Mesendoderm (in vitro differentiated cells): ENCODE results near the gene DISC1.

Source experiments
- DNase-seq: peaks from one replicate; pipeline ENCODE4 v3.0.0; 2013
- H2AK5ac ChIP-seq: 2 replicates; pipeline ENCODE4 v1.6.1; 2013; ENCODE audit warnings: low read length, inconsistent platforms
- H2BK120ac ChIP-seq: 2 replicates; pipeline ENCODE4 v1.6.1; 2013; ENCODE audit warnings: low read depth, mild to moderate bottlenecking, low read length, moderate library complexity, mixed read lengths
- H2BK15ac ChIP-seq: replicated peaks from 2 replicates; pipeline ENCODE4 v1.6.1; 2013; ENCODE audit warnings: low read depth, mild to moderate bottlenecking, moderate library complexity
- H2BK5ac ChIP-seq: 2 replicates; pipeline ENCODE4 v1.6.1; 2013; ENCODE audit warnings: low read length, inconsistent platforms
- H3K18ac ChIP-seq: 2 replicates; pipeline ENCODE4 v1.6.1; 2013; ENCODE audit warnings: mild to moderate bottlenecking, low read length, mixed read lengths
- H3K23ac ChIP-seq: one replicate; pipeline ENCODE4 v1.6.1; 2013; ENCODE audit warnings: low read length
- H3K27ac ChIP-seq: 2 replicates; pipeline ENCODE4 v1.5.1; 2013; ENCODE audit warnings: low read depth, mild to moderate bottlenecking, inconsistent platforms, low read length, moderate library complexity
- H3K27me3 ChIP-seq: 2 replicates; pipeline ENCODE4 v1.6.1; 2013; ENCODE audit warnings: low read length, control low read depth, mild to moderate bottlenecking, inconsistent platforms; ENCODE audit not compliant: insufficient read depth, poor library complexity
- H3K36me3 ChIP-seq: 2 replicates; pipeline ENCODE4 v1.6.1; 2013; ENCODE audit warnings: low read length, inconsistent platforms; ENCODE audit not compliant: control insufficient read depth, insufficient read depth
- H3K4ac ChIP-seq: one replicate; pipeline ENCODE4 v1.6.1; 2013; ENCODE audit warnings: low read depth, mild to moderate bottlenecking, low read length, moderate library complexity
- H3K4me1 ChIP-seq: 2 replicates; pipeline ENCODE4 v1.6.1; 2013; ENCODE audit warnings: low read depth, low read length, inconsistent platforms; ENCODE audit not compliant: control insufficient read depth
- H3K4me2 ChIP-seq: 2 replicates; pipeline ENCODE4 v1.6.1; 2013; ENCODE audit warnings: low read length
- H3K4me3 ChIP-seq: 2 replicates; pipeline ENCODE4 v1.5.1; 2013; ENCODE audit warnings: mild to moderate bottlenecking, low read length
- H3K56ac ChIP-seq: one replicate; pipeline ENCODE4 v1.6.1; 2013; ENCODE audit warnings: low read length
- H3K79me1 ChIP-seq: 2 replicates; pipeline ENCODE4 v1.6.1; 2013; ENCODE audit warnings: low read length, inconsistent platforms
- H3K79me2 ChIP-seq: 2 replicates; pipeline ENCODE4 v1.6.1; 2013; ENCODE audit warnings: mild to moderate bottlenecking, low read length; ENCODE audit not compliant: control insufficient read depth, insufficient read depth
- H3K9ac ChIP-seq: 2 replicates; pipeline ENCODE4 v1.6.1; 2013; ENCODE audit warnings: low read length, inconsistent platforms
- H4K5ac ChIP-seq: one replicate; pipeline ENCODE4 v1.6.1; 2013; ENCODE audit warnings: low read length
- H4K8ac ChIP-seq: one replicate; pipeline ENCODE4 v1.6.1; 2013; ENCODE audit warnings: low read depth, mild to moderate bottlenecking, control low read depth, low read length, moderate library complexity
- WGBS: extraction: QIAGEN DNeasy Blood & Tissue Kit; methylation state at CpG from one replicate; pipeline ENCODE4 v1.1.7; 2013; ENCODE audit warnings: low lambda C conversion rate, missing lambda C conversion rate; ENCODE audit not compliant: insufficient coverage; ENCODE audit errors: extremely low coverage; 5-methylcytosine and 5-hydroxymethylcytosine counted together

DISC1 gene

DNA sequence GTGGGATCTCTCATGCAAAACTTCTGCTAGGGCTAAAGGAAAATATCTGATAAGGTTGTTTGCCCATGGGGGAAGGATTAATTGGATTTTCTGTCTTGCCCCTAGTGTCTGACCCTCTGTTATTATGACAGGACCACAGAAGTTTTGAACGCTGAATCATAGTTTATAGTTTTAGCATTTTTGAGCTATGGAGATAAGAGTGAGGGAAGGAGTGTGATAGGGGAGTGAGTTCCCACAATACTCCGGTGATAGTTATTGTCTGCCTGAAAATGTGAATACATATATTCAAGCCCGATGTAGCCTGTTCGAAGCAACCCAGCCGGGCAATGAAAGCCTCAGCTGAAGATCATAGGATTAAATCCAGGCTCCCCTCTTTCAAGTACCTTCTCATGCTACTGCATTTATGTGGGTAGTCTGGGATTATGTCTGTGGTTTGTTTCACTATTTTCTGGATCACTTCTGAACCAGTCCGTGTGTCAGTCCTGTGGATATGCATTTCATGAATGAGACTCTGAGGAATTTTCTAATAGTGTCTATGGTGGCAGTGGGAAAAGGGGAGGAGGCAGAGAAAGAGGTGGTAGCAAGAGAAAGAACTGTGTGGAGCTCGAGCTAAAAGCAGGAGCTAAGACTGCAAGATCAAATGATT, 258.7 kb downstream of the DISC1 start:
- Histone ChIP-seq H3K27me3 (no peaks in the 10 kb centered on the region), H3K4me1 (no peaks in the 10 kb centered on the region), H3K23ac (no peak overlapping the region), H3K56ac (no peak overlapping the region), H2BK120ac (no peak overlapping the region), H3K27ac (no peak overlapping the region), H3K4me2 (no peak overlapping the region), H3K9ac (no peak overlapping the region), H3K18ac (no peak overlapping the region), H3K36me3 (no peaks in the 10 kb centered on the region), H4K8ac (no peak overlapping the region), H3K79me2 (no peaks in the 10 kb centered on the region), H2AK5ac (no peak overlapping the region), H3K79me1 (no peaks in the 10 kb centered on the region), H4K5ac (no peak overlapping the region), H3K4ac (no peak overlapping the region), H2BK5ac (no peak overlapping the region), H2BK15ac (no peak overlapping the region), H3K4me3 (no peak overlapping the region)
- WGBS = no CpG with 5 or more reads among the region's 7 CpGs
- DNase-seq = no peak

DNA sequence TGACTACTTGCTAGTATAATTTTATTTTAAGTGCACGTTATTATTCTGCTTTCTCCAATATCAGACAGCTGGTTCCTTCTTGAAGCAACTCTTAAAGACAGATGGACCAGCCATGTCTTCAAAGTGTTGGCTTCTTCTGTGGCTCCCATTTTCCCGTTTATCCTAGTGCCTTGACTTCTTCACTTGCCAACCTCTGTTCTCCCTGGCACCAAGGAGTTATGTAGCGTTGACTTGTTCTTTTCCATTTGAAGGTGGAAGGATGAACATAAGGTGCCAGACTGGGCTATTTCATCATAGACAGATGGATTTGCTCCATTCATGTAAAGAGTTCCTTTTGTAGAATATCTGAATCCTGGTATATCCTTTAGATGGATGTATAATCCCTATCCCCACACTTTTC, 260.6 kb downstream of the DISC1 start:
- Histone ChIP-seq H3K4me1 (no peaks in the 10 kb centered on the region), H3K79me1 (no peaks in the 10 kb centered on the region), H3K56ac (no peak overlapping the region), H4K8ac (no peak overlapping the region), H2BK5ac (no peak overlapping the region), H3K4me2 (no peak overlapping the region), H3K27me3 (no peaks in the 10 kb centered on the region), H3K79me2 (no peaks in the 10 kb centered on the region), H3K36me3 (no peaks in the 10 kb centered on the region), H2AK5ac (no peak overlapping the region), H2BK15ac (no peak overlapping the region), H3K27ac (no peak overlapping the region), H3K18ac (no peak overlapping the region), H3K4me3 (no peak overlapping the region), H3K4ac (no peak overlapping the region), H4K5ac (no peak overlapping the region), H2BK120ac (no peak overlapping the region), H3K23ac (no peak overlapping the region), H3K9ac (no peak overlapping the region)
- no peak for DNase-seq
- WGBS = no CpG with 5 or more reads among the region's 3 CpGs

DNA sequence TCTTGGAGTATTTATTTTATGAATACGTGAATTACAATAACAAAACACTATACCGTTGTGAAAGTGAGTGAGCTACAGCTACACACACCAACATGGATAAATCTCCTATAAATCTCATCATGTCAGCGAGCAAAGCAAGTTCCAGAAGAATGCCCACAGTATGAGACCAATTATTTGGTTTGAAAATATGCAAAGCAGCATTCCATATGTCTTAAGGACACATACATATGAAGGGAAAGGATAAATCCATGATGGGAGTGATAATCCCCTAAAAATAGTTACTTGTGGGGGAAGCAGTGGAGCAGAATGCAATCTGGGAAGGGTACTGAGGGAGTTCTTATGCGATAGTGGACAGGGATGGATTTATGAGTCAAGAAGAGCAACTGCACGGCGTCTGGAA, 261.3 kb downstream of the DISC1 start:
- no CpG with 5 or more reads among the region's 6 CpGs for WGBS
- Histone ChIP-seq H3K27ac (no peak overlapping the region), H3K4ac (no peak overlapping the region), H2AK5ac (no peak overlapping the region), H3K9ac (no peak overlapping the region), H2BK120ac (no peak overlapping the region), H3K4me1 (no peaks in the 10 kb centered on the region), H3K4me2 (no peak overlapping the region), H3K56ac (no peak overlapping the region), H3K79me2 (no peaks in the 10 kb centered on the region), H3K79me1 (no peaks in the 10 kb centered on the region), H3K4me3 (no peak overlapping the region), H4K8ac (no peak overlapping the region), H3K36me3 (no peaks in the 10 kb centered on the region), H4K5ac (no peak overlapping the region), H3K18ac (no peak overlapping the region), H2BK15ac (no peak overlapping the region), H3K27me3 (no peaks in the 10 kb centered on the region), H2BK5ac (no peak overlapping the region), H3K23ac (no peak overlapping the region)
- DNase-seq = no peak

DNA sequence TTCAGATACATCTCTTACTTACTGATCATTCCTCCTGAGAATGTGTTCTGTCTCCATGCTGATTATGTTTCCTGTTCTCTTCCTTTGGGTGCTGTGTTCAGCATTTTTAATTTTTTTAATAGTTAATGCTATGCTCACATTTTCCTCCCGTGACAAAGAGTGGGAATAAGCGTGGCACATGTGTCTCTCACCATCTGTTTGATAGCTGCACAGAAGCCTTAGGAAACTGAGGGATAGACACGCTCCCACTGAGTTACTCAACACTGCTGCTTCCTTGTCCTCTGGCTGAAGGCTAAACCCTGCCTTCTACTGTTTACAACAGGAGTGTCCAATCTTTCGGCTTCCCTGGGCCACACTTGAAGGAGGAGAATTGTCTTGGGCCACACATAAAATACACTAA, 264.2 kb downstream of the DISC1 start:
- Histone ChIP-seq H3K27ac (no peak overlapping the region), H3K36me3 (no peaks in the 10 kb centered on the region), H2AK5ac (no peak overlapping the region), H4K5ac (no peak overlapping the region), H2BK15ac (no peak overlapping the region), H3K4ac (no peak overlapping the region), H2BK120ac (no peak overlapping the region), H3K4me2 (no peak overlapping the region), H3K9ac (no peak overlapping the region), H3K23ac (no peak overlapping the region), H2BK5ac (no peak overlapping the region), H4K8ac (no peak overlapping the region), H3K4me1 (no peaks in the 10 kb centered on the region), H3K27me3 (no peaks in the 10 kb centered on the region), H3K79me2 (no peaks in the 10 kb centered on the region), H3K4me3 (no peak overlapping the region), H3K18ac (no peak overlapping the region), H3K56ac (no peak overlapping the region), H3K79me1 (no peaks in the 10 kb centered on the region)
- no CpG with 5 or more reads among the region's 4 CpGs for WGBS
- DNase-seq = no peak

DNA sequence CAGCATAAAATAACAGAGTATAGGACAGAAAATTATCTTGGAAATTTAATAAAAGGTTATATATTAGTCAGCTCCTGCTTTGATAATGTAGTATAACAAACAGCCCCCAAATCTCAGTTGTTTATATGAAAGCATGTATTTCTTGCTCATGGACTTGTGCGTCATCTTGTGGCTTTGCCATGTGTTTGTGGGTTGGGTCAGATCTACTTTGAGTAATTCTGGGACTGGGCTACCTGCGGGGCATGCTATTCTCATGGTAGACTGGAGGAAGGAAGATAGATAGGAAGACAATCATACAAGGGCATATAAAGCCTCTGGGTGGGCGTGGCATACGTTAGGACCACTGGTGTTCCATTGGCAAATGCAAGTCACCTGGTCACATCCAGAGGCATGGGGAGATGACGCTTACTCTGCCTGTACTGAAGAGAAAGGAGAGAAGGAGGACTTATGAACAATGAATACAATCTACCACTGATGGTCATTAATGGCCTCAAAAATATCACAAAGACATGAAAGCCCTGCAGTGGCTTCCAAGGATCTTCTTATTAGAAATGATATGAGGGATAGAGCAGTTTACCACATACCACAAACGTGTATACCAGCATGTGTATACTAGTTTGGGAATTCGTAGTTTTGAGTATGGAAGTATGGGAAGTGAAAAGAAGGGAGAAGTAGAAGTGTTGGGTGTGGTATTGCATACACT, 267.0 kb downstream of the DISC1 start:
- Histone ChIP-seq H2BK15ac (no peak overlapping the region), H4K5ac (no peak overlapping the region), H3K27ac (no peak overlapping the region), H4K8ac (no peak overlapping the region), H2BK120ac (no peak overlapping the region), H3K79me1 (no peaks in the 10 kb centered on the region), H3K4me1 (no peaks in the 10 kb centered on the region), H2BK5ac (no peak overlapping the region), H3K27me3 (no peaks in the 10 kb centered on the region), H3K4me3 (no peak overlapping the region), H3K79me2 (no peaks in the 10 kb centered on the region), H3K4ac (no peak overlapping the region), H3K23ac (no peak overlapping the region), H3K56ac (no peak overlapping the region), H3K4me2 (no peak overlapping the region), H3K18ac (no peak overlapping the region), H2AK5ac (no peak overlapping the region), H3K36me3 (no peaks in the 10 kb centered on the region), H3K9ac (no peak overlapping the region)
- 100% methylated on average over 1 of the region's 7 CpGs for WGBS
- no peak for DNase-seq

DNA sequence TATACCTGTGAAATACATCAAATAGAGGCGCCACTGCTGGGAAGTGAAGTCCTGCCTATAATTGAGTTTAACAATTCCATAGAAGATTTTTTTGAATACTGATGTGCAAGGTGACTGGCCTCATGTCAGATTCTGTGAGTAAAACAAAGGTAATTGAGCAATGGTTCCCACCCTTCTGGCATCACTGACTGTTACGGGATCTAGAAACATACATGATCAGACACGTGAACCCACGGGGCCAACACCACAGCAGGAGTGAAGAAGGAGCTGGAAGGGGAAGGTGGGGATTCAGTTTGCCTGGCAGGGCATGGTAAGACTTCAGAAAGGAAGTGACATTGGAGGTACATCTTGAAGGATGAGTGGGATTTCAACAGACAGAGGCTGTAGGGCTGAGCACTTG, 270.2 kb downstream of the DISC1 start:
- no peak overlapping the region for H3K23ac ChIP-seq
- no CpG with 5 or more reads among the region's 4 CpGs for WGBS

More for the DNA sequence above, 270.2 kb downstream of the DISC1 start:
- Histone ChIP-seq H3K18ac (no peak overlapping the region), H3K4me1 (no peaks in the 10 kb centered on the region), H2BK15ac (no peak overlapping the region), H2AK5ac (no peak overlapping the region), H4K5ac (no peak overlapping the region), H2BK5ac (no peak overlapping the region), H3K4ac (no peak overlapping the region), H3K27ac (no peak overlapping the region), H3K36me3 (no peaks in the 10 kb centered on the region), H3K9ac (no peak overlapping the region), H3K79me2 (no peaks in the 10 kb centered on the region), H3K56ac (no peak overlapping the region), H4K8ac (no peak overlapping the region), H3K27me3 (no peaks in the 10 kb centered on the region), H3K79me1 (no peaks in the 10 kb centered on the region), H3K4me3 (no peak overlapping the region), H2BK120ac (no peak overlapping the region), H3K4me2 (no peak overlapping the region)
- no peak for DNase-seq
